GM18861 (cell line): ENCODE data around the gene CNTN4.
"Not testable (repeated sequence)": the region's sequence is repeated elsewhere in the genome, so short reads cannot be mapped to it uniquely, and the experiment has no call there.

Experiments
- ATAC-seq: cut with Tn5 transposase; IDR thresholded peaks from one replicate; pipeline ENCODE4 v1.9.1; 2021; ENCODE audit not compliant: unreplicated experiment

CNTN4 gene

DNA sequence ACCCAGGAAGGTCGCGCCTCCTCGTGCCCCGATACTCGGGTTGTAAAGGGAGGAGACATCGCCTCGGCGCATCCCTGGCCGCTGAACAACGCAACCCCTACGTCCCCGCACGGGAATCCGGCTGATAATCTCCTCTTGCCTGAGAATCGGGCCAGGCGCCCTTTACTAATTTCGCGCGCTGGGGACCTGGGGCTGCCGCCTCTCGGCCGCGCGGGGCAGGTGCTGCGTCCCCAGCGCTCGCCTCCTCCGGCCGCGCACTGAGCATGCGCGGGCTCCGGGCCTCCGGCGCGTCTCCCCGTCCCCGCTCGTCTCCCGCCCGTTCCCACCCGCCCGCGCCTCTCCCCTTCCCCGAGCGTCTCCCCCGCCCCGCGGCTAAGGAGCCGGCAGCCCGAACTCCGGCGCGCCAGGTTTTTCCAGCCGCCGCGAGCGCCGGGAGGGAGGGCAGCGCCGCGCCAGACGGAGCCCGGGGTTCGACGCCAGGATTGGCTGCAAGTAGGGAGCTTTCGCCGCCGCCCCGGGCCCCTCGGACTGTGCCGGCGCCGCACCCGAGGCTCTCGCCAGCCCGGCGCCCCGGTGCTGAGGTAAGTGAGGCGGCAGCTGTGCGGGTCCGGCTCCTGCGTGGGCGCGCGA, at the start of gene CNTN4:
TSS of gene CNTN4 (plus strand) at position 469 of the 630 bp plus-strand sequence.
- no peak for ATAC-seq

DNA sequence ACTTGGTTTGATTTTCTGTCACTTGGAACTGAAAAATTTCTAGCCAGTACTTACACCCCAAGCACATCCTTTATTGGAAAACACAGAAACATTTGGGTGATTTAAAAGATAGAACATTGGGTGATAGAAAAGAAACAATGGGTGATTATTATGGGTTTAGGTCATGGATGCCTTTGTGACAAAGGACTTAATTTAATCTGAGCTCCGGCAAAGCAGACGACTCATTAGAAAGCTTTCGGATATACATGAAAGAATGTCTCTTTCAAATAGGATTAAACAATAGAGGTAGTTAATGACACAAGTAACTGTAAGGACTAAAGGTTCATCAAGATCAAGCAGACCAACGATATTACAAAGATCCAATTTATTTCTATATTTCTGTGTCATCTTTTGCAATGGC, 37.3 kb upstream of the CNTN4 start:
- no peak for ATAC-seq

DNA sequence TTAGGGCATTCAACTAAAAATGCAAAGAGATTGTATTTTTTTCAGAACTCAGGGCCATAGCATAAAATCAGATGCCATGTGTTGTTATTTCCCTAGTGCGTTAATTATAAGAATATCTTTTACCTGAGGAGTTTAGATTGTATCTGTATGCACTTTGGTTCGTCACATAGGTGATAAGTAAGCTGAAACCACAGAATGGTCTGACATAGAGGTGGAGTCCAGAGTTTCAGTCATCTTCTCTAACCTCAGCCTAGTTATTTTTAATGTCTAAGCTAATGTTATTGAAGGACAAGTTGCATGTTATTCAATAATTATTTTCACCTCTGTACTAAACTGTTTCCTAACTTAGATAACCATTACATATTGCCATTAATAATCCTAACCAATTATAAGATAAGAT, 27.1 kb upstream of the CNTN4 start:
- no peak for ATAC-seq

DNA sequence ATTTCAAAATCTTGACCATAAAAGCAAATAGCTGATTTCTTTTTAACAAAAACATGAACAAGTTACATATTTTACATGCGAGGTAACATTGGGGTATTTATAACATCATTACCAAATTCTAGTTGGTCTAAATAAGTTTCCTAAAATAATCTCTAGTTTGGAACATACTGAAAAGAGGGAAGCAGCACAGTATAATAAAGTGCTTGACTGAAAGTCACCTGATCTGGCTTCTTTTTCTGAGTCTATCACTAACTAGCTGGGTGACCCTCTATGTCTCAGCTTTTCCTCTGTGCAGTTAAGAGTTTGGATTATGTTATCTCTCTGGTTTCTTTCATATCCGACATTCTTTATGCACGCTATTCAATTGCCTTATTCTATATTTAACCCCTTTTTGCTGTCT, 19.8 kb upstream of the CNTN4 start:
- ATAC-seq, result no peak

DNA sequence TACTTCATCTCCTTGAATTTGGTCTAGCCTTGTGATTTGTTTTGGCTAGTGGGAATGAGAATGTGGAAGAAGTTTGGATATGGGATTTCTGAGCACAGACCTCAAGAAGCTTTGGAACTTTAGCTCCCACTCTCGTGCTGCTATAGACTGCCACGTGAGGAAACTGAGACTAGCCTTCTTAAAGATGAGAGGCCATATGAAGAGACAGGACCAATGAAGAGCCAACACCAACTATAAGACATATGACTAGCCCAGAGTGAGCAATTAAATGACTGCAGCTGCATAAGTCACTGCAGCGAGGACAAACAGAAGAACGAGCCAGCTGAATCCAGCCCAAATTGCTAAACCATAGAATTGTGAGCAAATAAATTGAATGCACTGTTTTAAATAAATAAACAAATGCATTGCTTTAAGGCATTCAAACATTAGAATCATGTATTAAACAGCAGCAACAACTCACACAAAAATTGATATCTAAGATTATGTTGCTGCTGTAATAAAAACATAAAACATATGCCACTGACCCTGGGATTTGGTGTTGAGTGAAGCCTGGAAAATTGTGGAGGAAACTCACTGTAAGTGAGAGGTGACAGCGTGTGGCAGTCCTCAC, 15.7 kb upstream of the CNTN4 start:
- ATAC-seq, result no peak

DNA sequence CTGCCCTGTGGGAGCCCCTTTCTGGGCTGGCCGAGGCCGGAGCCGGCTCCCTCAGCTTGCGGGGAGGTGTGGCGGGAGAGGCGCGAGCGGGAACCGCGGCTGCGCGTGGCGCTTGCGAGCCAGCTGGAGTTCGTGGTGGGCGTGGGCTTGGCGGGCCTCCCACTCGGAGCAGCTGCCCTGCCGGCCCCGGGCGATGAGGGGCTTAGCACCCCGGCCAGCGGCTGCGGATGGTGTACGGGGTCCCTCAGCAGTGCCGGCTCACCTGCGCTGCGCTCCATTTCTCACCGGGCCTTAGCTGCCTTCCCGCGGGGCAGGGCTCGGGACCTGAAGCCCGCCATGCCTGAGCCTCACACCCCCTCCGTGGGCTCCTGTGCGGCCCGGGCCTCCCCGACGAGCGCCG, 15.1 kb upstream of the CNTN4 start:
- ATAC-seq, result not testable (repeated sequence)

DNA sequence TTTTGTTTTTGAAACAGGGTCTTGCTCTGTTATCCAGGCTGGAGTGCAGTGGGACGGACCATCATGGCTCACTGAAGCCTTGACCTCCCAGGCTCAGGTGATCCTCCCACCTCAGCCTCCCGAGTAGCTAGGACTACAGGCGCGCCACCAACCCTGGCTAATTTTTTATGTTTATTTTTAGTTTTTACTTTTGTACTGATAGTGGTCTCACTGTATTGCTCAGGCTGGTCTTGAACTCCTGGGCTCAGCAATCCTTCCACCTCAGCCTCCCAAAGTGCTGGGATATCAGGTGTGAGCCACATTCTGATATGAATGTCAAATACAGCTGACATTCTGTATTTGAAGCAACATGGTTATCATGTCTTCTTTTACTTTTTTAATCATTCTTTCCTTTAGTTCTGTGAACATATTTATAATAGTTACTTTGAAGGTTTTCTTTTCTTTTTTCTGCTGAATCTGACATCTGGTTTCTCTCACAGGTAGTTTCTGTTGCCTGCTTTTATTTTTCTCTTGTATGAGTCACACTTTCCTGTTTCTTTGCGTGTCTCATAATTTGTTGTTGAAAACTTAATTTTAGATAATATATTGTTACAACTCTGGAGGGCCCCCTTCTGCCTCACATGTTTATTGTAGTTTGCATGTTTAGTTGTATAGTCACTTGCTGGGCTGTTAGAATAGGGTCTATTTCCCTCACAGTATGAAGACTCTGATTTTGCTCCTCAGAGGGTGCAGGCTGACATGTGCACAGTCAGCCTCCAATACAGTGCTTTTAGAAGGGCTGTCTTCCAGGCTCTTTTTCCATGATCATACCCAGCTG, 8.4 kb upstream of the CNTN4 start:
- no peak for ATAC-seq

DNA sequence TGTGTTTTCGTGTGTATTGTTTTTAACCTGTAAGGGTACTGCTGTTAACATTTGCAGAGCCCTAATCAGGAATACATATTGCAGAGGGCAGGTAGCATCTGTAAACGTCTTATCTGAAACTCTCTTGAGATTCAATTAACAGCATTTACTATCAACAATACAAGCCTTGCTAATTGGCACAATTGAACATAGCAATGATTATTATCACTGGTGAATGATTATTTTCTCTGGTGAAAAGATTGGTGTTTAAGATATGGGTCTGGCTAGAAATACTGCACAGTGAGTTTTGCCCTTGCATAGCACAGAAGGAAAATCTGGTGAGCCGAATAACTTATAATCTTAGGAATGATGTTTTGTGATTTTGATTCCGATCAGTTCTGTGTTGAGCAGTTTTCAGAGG, 5.9 kb upstream of the CNTN4 start:
- no peak for ATAC-seq

DNA sequence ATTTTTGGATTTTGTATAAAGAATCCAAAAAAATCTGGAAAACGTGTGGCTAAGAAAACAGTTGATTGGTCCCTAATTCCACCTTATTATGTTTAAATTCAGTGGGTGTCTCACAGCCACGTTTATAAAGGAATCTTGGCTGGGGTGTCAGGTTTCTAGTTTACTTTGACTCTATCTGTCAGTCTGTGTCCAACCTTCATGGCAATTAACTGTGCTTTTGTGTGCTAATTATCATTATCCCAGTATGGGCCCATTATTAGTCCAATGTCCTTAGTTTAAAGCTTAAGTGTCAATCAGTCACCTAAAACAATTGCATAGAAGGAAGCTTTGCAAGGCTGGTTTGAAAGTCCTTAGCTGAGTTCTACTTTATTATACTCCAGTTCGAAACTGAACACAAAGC, 3.7 kb upstream of the CNTN4 start:
- no peak for ATAC-seq

DNA sequence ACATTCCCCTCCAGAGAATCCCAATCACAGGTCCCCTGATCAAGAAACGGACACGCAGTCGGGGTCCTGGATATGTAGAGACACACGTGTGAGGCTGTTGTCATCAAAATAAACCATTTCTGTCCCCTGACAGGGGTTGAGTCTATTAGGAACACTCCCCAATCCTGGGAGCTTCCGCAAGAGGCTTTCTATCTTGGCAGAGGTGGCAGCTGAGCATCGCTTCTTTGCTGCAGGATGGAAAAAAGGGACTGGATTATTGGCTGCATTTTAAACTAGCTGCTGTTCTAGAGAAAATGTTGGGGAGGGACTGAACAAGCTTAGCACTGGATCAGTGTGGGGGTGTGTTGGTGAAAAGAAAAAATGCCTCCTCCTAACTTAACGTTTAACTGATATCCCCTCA, 2.5 kb upstream of the CNTN4 start:
- ATAC-seq, result no peak

DNA sequence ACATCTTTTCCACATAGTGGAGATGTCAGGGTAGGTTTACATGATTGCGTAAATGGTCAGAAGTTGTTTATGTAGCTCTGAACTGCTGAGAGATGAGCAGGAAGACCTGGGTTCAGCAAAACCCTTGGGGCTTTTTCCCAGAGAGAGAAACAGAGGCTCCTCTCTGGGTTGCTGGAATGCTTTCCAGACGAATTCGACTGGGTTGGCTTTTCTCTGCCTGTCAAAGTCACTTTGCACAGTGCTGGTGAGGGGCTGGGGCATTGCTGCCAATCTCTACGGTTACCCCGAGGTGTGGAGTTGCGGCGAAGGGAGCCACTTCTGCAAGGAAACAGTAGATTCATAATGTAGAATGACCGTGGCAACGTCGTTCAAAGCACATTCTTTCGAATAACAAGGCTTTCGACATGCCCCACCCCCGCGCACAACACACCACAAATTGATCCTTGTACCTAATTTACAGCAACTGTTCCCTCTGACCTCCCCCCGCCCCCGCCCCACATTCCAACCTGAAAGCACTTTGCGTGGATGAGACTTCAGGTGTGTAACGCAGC, 950 bp upstream of the CNTN4 start:
- no peak for ATAC-seq

DNA sequence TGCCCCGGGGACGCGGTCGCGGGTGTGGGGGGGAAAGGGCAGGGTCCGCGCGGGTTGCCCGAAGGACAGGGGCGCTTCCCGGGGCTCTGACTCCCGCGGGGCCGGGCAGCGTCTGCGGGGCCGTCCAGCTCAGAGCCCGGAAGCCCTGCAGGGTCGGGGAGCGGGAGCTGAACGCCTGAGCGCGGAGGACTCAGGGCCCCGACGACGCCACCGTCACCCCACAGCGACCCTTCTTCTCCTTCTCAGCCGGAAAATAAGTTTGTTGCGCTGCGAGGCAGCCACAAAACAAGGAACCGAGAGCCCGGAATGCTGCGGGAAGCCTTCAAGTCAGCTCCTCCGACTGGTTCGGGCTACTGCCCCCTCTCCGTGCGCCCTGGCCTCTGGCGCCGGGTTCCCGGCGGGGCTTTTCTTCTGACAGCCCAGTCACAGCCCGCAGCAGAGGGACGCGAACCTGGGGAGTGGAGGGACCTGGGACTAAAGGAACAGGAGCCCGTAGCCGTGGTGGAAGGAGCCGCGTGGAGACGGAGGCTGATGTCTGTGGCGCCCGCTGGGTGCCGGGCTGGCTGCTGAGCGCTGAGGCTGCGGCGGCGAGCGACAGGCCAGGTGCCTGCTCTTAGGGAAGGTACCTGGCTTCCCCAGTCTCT, 484 bp downstream of the CNTN4 start:
- no peak for ATAC-seq

DNA sequence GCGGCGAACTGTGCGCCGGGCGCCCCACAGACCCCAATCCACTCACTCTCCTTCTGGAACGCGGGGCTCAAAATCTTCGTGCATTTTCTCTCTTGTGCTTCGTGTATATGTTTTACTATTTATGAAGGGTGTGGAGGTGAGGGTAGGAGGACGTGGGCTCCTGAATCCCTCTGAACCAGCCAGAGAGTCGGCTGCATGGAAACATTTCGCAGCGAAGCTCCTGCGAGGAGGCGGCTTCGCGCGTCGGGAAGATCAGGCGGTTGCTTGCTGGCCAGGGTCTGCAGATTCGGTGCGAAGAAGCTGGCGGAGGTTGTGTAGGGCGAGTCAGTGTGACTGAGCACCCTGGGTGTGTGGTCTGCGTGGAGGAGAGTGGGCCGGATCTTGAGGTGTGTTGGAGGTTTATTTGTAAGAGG, 1.1 kb downstream of the CNTN4 start:
- ATAC-seq, result no peak

DNA sequence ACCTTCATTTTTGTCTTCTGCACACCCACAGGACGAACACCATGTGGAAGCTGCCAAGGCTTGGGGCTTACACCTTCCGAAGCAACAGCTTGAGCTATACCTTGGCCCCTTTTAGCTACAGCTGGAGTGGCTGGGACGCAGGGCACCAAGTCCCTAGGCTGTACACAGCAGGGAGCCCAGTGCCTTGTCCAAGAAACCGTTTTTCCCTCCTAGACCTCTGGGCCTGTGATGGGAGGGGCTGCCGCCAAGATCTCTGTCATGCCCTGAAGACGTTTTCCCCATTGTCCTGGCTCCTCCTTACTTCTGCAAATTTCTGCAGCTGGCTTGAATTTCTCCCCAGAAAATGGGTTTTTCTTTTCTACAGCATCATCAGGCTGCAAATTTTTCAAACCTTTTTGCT, 7.8 kb downstream of the CNTN4 start:
- ATAC-seq, result no peak

DNA sequence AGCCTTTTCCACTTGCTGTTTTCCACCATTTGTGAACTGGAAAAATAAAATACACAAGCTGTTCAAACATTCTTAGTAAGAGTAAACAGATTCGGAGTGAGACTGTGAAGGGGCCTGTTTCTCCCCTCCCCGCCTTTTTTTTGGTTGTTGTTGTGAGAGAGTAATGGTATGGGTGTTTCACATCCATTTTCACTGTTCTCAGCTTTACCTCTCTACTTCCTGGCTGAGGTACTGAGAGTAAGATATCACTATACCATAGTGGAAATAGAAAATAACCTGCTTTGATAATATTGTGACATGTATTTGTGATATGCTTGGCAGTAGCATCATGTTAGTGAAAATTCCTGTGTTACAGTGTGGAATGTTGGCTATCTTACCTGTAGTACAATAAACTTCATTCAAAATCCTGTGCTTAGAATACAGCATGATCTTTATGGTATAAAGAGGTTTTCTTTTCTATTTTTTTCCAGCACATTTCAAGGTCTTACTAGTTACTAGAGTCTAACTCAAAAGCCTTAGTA, 12.0 kb downstream of the CNTN4 start:
- no peak for ATAC-seq

DNA sequence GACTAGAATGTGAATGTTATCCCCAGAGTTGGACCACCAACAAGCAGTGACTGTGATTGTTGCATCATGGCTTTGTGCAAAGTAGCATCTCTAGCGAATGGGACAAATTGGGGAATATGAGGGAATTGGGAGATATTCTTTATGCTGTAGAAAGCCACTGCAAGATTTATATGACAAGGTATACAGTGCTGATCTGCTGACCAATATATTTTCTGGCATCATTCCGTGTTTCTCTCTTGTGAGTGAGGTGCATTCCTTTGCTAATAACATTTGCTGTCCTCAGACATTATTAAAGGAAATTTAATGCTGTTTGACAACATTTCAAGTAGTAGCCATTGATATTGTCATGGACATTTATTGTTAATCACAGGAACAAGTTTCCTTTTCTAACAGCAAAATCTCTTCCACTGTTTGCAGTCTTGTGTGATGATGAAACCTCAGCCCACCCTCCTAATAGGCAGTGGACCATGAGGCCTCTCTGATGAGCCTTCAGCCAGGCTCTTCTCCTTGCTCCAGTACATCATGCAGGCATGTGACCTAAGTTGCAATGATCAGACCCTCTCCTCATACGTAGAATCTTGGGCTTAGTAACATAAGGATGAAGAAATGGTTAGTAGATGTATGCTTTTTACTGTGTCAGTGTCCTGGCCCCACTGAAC, 16.1 kb downstream of the CNTN4 start:
- ATAC-seq, result no peak

DNA sequence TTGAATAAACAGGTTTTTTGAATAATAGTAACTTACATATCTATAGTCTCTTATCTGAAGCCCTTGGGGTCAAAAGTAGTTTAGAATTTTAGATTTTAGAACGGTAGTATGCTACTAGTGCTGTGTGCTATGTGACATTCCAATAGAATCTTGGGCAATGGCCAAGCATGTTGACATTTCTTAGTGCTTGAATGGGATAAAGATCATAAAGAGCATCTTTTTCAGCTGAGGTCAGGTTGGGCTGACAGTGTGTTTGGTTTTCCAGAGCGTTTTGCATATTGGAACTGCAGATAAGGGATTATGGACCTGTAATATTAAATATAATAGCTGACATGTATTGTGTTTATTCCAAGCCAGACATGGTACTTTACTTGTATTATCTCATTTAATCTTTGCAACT, 32.1 kb downstream of the CNTN4 start:
- ATAC-seq, result no peak

DNA sequence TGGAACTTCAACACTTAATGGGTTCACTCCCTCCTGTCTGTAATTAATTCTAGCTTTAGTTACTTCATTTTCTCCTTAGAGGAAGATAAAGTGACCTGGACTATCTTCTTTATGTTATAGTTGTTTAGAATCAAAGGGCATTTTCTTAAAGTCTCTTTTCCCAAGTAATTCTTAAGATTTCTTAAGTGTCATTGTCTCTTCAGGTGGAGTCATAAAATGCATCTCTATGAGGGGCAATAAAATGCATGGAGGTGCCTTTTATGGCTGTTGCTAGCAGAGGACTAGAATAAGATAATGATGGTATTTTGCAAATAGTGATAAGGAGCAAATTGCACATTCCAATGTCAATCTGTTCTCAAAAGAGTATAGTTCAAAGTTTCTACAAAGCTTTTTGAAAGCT, 34.5 kb downstream of the CNTN4 start:
- no peak for ATAC-seq

DNA sequence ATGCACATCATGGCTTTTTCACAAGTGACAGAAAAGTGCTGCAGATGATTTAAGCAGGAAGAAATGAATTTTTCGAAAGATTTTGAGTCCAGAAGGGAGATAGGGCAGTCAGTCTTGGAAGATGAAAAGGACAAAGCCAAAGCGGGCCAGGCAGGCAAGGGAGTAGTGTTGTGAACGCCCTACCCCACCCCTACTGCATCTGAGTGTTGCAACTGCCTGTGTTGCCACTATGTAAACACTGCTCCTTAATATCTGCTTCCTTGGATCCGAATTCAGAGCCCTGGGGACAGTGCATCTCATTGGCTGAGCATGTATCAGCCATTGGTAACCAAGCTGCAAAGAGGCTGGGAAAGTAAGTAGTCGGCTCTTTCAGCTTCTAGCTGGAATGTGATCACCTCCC, 39.0 kb downstream of the CNTN4 start:
- no peak for ATAC-seq

DNA sequence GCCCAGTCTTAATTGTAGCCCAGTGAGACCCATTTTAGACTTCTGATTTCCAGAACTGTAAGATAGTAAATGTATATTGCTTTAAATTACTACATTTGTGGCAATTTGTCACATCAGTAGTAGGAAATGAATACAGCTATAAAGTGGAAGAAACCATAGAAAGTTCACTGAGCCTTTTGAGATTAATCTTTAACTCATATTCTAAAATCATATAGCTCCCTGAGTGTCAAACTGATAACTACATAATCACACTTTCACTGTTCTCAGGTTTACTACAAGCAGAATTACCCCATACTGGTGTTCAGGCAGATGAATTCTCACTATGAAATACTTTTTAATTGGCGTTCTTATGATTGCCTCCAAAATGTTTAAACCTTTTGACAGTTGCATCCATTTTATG, 42.8 kb downstream of the CNTN4 start:
- no peak for ATAC-seq
